ENCODE measurements around the gene PAPOLG.
A peak's percentile ranks its signal among the peaks of the same experiment; 100 is the strongest.
"Not testable (repeated sequence)": the region's sequence is repeated elsewhere in the genome, so short reads cannot be mapped to it uniquely, and the experiment has no call there.

PAPOLG gene

DNA sequence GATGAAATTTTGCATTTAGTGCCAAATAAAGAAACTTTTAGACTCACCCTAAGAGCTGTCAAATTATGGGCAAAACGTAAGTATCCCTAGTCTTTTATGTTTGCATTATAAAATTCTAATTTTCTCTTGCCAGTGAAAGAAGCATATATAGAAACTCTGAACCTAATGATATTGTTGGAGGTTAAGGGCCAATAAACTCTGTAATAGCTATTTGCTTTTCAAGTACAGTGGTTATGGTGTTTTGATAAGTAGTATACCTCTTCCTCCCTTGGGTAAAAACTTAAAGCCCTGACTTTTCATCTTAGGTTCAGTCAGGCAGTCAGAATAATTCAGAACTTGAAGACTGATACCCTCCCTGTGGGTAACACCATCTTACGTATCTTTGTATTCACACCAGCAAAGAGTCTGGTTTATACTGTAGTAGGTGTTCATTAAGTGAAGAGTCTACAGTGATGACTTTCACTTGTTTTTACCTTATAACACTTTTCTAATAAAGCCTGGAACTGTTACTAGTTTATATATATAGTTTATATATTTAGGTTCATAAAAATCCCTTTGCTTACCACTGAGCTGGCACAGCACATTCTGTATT lies 19.1 kb downstream of the PAPOLG start:
- no peak for DNase-seq (ENCODE audit: low spot score)

DNA sequence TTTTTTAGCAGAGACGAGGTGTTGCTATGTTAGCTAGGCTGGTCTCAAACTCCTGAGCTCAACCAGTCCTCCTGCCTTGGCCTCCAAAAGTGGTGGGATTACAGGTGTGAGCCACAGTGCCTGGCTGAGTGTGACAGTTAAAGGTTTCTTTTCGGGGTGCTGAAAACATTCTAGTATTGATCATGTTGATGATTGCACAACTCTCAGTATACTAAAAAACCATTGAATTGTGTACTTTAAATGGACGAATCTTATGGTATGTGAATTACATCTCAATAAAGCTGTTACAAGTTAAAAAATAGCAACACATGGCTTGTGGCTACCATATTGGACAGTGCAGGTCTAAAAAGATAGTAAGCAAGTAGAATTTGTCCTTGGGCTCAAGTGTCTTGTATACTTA lies 22.3 kb downstream of the PAPOLG start:
- DNase-seq (ENCODE audit: low spot score): no peak

DNA sequence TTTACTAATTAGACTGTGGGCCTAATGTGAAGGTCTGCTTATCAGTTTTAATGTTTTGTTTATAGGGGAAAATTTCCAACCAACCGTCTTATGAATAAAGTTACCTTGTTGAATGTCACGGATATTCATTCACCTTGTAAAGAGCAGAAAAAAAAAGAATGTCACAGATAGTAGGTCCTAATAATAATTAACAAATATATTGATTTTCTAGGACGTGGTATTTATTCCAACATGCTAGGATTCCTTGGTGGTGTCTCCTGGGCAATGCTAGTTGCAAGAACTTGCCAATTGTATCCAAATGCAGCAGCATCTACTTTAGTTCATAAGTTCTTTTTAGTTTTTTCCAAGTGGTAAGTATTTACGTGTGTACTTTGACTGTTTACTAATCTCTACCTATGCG lies 23.4 kb downstream of the PAPOLG start:
- DNase-seq (ENCODE audit: low spot score): no peak

DNA sequence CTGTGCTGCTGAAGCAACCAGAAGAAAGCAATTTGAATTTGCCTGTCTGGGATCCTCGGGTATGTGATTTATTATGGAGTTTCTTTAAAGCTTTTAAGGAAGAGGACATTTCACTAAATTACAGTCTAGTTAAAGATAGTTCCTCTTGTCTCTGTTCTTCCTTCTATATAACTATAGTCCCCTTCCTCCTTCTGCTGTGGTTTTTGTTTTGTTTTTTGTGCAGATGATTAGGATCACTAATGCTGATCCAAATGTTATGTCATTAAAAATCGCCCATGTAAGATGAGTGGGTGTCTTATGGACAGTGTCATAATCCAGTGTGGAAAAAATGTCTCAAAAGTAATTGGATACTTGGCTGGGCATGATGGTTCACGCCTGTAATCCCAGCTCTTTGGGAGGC lies 24.7 kb downstream of the PAPOLG start:
- DNase-seq (ENCODE audit: low spot score): no peak

DNA sequence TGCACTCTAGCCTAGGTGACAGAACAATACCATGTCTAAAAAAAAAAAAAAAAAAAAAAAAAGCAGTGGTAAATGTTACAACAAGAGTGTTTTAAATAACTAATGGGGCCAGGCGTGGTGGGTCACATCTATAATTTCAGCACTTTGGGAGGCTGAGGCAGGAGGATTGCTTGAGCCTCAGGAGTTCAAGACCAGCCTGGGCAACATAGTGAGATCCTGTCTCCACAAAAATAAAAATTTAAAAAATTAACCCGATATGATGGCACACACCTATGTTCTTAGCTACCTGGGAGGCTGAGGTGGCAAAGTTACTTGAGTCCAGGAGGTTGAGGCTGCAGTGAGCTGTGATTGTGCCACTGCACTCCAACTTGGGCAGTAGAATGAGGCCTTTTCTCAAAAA lies 37.1 kb downstream of the PAPOLG start:
- no peak for DNase-seq (ENCODE audit: low spot score)

DNA sequence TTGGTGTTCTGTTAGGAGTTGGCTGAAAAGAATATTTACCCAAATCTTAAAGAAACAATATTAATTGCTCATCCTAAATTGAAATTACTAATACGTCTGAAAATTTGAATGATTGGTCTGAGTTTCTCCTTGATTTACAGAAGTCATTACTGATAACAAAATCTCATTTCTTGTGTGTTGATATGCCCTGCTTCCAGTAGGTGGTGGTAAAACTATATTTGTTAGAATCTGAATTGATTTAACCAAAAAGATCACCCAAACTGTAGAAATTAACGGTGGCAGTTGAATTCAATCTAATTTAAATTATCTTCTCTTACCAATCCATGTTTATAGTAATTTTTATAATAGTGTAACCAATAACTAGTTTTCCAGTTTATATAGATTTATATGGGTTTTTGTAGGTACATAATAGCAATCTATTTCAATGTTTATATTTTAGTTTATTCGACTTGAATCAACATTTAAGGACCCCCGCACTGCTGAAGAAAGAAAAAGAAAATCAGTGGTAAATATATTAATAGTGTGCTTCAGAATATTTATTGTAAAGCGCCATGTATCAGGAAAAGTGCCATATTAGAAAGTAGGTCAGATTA lies 38.3 kb downstream of the PAPOLG start:
- peak; percentile 71 for DNase-seq (ENCODE audit: low spot score)

DNA sequence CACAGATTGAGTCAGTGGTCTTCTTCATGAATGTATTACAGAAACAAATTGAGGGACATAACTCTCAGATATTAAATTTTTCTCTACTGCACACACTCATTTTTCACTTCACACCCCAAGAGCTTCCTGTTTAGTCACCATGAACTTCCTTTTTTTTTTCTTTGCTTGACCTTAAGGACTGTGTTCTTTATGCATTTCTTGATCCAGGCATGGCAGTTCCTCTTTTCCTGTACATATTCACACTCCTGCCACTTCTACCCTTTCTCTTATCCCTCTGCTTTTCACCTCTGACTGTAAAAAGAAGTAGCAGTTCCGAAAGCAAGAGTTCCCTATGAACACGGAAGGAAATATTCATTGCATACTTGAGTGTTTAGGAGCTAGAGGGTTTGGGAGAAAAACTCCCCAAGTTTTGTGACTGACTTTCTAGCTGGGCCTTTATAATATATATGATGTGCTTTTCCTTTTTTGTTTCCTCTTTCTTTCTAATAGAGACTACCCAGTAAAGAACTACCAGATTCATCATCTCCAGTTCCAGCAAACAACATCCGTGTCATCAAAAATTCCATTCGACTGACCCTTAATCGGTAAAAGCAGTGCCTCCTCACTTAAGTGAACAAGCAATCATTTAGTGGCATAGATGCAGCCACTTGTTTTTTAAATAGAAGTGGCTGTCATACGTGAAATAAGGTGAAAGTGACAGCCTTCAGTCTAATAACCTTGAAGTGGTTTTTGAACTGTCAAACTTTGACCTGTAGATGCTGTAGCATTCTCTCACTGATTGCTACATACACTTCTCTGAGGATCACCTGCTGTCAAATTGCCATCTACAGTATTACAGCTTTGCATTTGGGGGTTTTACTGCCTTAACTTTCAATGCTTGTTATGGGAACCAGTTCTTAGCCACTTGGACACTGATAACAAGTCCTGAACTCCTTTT lies 40.8 kb downstream of the PAPOLG start:
- peak; percentile 38 for DNase-seq (ENCODE audit: low spot score)

DNA sequence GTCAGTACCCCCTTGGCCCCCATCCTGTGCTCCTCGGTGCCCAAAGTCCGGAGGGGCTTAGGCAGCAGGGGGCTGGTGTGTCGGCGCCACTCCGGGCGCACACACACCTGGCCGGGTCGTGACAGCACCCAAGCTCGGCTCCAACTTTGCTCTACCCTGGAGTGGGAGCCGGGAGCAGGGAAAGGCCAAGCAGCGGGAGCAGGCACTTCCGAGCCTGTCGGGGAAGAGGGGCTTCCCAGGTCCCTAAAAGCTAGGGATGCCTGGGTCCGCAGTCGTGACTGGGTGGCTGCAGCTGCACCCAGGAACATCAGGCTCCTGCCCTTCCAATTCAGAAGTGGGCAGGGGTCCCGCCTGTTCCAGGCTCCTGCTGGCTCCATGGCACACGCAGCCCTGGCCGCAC lies 48.4 kb downstream of the PAPOLG start:
- no peak for DNase-seq (ENCODE audit: low spot score)

DNA sequence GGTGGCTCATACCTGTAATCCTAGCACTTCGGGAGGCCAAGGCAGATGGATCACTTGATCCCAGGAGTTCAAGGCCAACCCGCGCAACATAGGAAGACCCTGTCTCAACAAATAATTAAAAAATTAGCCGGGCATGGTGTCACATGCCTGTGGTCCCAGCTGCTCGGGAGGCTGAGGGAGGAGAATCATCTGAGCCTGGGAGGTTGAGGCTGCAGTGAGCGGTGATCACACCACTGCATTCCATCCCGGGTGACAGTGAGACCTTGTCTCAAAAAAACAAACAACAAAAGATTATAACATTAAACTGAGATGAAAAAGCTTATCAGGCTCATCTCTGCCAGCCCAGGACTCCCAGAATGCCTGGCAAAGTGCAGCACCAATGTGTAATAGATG lies 50.5 kb downstream of the PAPOLG start:
- DNase-seq (ENCODE audit: low spot score): no peak

DNA sequence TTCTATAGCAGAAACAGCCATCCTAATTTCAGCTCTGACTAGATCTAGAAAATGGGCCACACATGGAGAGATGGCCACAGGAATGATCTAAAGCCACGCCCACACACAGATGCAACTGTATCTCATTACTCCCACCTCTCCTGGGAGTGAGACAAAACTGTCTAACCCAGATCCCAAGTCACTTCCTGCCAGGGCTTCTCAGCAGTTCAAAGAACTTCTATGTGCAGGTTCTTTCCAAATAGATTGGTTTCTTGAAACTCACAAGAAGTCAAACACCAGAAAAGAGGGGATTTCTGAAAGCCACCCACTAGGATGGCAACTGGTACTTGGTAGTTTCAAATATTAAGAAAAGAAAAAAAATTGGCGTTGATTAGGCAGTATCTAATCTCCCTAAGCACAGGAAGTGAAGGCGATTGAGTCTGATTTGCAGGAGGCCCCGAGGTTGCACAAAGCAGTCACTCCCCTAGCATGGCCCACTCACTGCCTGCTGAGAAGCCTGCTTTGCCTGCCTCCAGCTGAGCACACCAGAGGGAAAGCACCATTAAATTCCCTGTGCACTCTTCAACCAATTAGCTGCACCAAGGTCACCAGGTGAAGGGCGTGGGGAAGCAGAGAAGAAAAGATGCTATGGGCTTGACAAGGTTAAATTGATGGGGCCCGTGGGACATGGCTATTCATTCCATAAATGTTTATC lies 51.1 kb downstream of the PAPOLG start:
- peak; percentile 11 for DNase-seq (ENCODE audit: low spot score)

DNA sequence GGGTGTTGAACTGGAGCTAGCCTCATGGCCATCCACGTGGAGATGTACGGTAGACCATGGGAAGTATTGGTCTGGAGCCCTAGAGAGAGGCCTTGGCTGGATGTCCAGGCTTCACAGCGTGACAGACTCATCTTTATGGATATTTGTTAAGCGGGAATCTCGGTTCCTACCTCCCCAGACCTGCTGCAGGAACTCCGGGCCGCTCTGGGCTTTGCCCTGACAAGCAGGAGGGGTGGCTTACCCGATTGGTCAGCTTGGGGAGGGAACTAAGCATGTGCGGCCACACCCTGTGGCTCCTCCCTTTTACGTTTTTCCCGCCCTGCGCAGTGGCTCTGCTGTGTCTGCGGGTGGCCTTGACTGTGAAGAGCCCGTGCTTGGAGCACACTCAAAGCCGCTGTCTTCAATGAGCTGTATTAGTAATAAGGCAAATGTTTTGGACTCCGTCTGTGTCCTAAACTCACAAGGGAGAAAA lies 52.3 kb downstream of the PAPOLG start:
- no peak for DNase-seq (ENCODE audit: low spot score)

DNA sequence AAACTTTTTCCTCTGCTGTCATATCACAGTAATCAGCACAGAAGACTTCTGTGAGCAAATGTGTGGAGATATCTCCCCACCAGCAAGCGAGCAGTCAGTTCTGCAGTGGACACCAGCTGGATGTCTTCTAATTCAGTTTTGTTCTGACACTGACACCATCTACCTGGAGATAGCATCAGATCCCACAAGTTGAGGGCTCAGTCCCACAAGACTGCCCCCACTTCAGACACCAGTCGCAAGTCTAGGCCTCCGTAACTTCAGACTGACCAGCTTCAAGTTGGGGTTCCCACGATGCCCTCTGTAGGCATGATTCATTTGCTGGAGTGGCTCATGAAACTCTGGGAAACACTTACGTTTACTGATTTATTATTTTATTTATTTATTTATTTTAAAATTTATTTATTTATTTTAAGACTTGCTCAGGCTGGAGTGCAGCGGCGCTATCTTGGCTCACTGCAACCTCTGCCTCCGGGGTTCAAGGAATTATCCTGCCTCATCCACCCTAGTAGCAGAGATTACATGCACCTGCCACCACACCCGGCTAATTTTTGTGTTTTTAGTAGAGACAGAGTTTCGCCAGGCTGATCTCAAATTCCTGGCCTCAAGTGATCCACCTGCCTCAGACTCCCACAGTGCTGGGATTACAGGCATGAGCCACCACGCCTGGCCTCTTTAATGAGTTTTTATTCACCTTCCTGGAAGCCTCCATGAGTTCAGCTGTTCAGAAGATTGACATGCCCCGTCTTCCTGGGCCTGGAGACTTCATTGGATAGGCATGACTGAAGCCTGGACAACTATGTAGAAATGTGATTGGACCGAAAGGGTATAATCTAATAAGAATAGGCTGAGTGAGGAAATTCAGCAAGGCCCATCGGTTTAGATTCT lies 55.7 kb downstream of the PAPOLG start:
- no peak for DNase-seq (ENCODE audit: low spot score)

DNA sequence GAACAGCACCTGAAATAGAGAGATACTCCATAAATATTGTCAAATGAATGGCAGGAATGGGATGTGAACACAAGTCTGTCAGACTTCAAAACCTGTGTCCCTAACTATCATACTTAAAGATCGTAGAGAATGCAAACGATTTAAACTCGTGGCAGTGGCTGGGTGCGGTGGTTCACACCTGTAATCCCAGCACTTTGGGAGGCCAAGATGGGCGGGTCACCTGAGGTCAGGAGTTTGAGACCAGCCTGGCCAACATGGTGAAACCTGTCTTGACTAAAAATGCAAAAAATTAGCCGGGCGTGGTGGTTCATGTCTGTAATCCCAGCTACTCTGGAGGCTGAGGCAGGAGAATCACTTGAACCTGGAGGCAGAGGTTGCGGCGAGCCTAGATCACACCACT lies 61.1 kb downstream of the PAPOLG start:
- not testable (repeated sequence) for DNase-seq (ENCODE audit: low spot score)

DNA sequence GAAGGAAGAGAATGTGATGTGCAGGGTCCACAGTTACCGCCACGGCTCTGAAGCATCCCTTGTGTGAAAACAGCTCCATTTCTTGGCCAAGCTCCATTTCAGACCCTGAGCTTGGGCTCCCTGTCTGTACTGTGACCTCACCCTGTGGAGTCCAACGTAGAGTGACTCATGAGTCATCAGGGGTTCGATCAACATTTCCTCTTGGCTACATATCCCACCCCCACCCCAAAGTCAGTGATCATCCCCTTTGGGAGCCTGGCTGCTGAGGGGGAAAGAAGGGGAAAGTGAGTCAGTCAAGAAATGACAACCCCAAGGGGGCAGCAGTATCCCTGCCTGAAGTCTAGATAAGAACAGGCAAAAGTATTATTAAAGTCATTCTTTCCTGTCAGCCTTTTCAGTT lies 62.2 kb downstream of the PAPOLG start:
- peak; percentile 48 for DNase-seq (ENCODE audit: low spot score)

DNA sequence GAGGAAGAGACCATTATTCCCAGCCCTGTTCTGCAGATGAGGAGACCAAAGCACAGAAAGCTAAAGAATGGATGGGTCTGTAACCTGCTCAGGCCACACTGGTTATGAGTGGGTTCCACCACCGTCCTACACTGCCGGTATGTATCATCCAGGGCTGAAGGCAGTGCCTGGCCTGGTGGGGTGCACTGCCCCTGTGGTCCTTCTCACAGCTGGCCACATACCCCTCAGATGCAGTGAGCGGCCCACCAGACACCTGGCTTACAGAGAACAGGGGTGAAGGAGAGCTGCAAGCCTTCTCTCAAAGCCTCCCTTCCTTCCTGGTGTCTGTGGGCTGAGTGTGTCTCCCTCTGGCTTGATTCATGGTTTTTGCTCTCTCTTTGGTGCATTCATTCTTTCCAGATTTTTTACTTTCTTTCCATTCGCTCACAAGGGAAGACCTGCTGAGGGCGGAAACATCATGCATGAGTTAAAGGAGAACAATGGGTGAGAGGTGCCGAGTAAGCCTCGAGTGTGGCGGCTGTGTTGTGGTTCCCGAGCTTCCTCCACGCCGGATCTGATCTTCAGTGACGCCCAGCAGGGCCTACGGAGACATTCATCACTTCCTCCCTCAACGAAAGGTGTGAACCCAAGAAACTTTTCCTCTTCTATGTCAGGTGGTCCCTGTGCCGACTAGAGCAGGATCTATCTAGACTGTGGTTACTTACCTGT lies 63.2 kb downstream of the PAPOLG start:
- DNase-seq (ENCODE audit: low spot score): no peak

DNA sequence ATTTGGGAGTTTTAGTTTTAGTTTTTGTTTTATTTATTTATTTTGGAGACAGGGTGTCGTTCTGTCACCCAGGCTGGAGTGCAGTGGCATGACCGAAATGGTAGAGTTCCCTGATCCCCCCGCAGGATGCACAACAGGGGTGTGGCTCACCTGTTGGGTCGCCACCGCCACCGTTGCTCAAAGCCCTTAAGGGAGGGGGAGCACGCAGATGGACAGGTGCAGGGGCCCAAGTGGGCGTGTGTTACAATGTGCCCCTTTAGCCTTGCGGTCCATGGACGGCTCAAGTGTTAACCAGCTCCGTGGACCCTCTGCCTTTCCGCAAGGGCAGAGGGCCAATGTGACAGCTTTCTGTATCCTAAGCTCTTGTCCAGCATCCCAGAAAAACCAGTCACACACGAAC lies 63.9 kb downstream of the PAPOLG start:
- no peak for DNase-seq (ENCODE audit: low spot score)

DNA sequence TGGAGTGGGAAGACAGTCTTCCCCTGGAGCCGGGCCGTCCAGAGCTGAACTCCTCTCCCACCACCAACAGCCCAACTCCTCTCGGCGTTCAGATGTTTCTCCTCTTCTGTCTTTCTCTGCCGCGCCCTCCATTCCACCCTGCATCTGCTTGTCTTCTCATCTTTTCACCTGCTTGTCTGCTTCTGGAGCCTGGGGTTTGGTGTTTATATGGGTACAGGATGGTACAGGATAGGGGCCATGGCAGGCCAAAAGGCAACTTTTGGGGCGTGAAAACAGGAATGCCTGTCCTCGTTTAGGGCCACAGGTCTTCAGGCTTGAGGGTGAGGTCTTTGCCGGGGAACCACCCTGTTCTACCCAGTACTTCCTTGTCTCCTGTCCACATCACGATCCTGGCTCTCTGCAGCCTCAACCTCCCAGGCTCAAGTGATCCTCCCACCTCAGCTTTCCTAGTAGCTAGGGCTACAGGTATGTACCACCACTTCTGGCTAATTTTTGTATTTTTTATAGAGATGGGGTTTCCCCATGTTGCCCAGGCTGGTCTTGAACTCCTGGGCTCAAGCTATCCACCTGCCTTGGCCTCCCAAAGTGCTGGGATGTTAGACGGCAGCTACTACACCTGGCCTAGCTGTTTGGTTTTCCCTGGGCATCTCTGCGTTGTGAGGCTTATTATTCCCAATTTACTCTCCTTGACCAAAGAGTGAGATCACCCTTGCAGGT lies 64.5 kb downstream of the PAPOLG start:
- DNase-seq (ENCODE audit: low spot score): no peak

DNA sequence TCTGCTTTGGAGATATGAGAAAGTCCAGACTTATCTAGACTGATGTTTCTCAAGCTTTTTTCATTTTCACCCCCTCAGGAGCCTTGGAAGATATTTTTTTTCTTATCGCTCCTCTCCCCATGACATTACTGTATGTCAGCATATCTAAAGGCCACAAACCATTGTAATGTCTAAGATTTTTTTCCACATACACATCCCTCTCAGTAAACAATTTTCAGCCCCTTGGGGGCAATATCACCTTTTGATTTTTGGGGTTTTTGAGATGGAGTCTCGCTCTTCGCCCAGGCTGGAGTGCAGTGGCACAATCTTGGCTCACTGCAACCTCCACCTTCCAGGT lies 65.0 kb downstream of the PAPOLG start:
- no peak for DNase-seq (ENCODE audit: low spot score)

DNA sequence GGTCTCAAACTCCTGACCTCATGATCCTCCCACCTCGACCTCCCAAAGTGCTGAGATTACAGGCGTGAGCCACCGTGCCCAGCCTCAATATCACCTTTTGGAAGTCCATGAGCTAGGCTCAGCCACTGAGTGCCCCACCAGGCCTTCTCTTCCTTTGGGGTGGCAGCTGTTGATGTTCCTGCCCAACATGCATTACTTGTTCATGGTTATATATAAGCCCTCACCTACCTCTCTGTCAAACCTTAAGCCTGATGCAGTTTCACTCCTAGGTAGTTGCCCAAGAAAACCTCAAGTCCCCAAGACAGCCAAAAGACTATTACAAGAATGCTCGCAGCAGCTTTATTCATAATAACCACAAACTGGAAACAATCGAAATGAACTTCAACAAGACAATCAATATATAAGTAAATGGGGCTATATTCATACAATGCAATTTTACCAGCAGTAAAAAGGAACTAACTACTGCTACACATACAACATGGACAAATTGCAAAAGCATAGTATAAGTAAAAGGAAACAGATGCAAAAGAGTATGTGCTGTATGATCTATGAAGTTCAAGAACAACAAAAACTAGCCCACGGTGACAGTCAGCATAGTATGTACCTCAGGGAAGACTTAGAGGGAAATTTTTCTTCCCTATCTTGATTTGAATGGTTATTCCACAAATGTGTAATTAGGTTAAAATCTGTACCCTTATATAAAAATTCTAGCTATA lies 65.7 kb downstream of the PAPOLG start:
- DNase-seq (ENCODE audit: low spot score): no peak

DNA sequence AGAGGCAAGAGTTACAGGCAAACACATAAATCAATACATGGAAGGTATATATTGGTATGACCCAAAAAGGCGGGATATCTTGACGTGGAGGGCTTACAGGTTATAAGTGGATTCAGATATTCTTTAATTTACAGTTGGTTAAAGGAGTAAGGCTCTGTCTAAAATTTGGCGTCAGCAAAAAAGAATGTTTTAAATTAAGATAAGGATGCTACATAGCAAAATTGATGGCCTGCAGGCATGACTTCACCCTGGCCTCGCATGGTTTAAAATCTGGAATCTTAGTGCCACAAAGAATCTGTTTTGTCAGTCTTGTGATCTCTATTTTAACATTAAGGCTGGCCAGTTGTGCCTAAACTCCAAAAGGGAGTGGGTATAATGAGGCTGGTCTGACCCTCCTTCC lies 66.9 kb downstream of the PAPOLG start:
- DNase-seq (ENCODE audit: low spot score): no peak
